NCI-H128 (cell line): ENCODE results near the gene MIEF1.

ENCODE experiments used
- DNase-seq: peaks from one replicate; lab custom pipeline; 2025; ENCODE audit not compliant: unreplicated experiment; lab: John Stamatoyannopoulos, UW

The MIEF1 gene

GRCh38 chr22:39556970-39557841, 55.1 kb downstream of the MIEF1 start:
- no peak for DNase-seq

- no peak for DNase-seq
These were observed 56.2 kb downstream of the MIEF1 start for GRCh38 chr22:39558254-39558727.

- DNase-seq: no peak
These were observed 56.9 kb downstream of the MIEF1 start for GRCh38 chr22:39558950-39559349.

GRCh38 chr22:39559456-39560105, 57.5 kb downstream of the MIEF1 start:
- no peak for DNase-seq

GRCh38 chr22:39560127-39560526, 58.0 kb downstream of the MIEF1 start:
- no peak for DNase-seq

- DNase-seq: no peak
These were observed 60.9 kb downstream of the MIEF1 start for GRCh38 chr22:39562839-39563489.

GRCh38 chr22:39563571-39564428, 61.7 kb downstream of the MIEF1 start:
- no peak for DNase-seq

- no peak for DNase-seq
These were observed 63.4 kb downstream of the MIEF1 start for GRCh38 chr22:39565414-39565944.

GRCh38 chr22:39567135-39567946, 65.3 kb downstream of the MIEF1 start:
- no peak for DNase-seq
